GM12892 (cell line): Measurements from ENCODE around the gene HPCA.

Experiments
- POLR2A ChIP-seq: IDR thresholded peaks from 2 replicates; pipeline ENCODE4 v1.6.1; 2011; ENCODE audit warnings: low read depth, low read length, control low read depth
- POLR2AphosphoS5 ChIP-seq: IDR thresholded peaks from 2 replicates; pipeline ENCODE4 v1.6.1; 2011; ENCODE audit warnings: low read depth, low read length, control low read depth
- TAF1 ChIP-seq: IDR thresholded peaks from 2 replicates; pipeline ENCODE4 v1.6.1; 2011; ENCODE audit warnings: low read depth, mild to moderate bottlenecking, control low read depth, low read length, borderline replicate concordance

DNA sequence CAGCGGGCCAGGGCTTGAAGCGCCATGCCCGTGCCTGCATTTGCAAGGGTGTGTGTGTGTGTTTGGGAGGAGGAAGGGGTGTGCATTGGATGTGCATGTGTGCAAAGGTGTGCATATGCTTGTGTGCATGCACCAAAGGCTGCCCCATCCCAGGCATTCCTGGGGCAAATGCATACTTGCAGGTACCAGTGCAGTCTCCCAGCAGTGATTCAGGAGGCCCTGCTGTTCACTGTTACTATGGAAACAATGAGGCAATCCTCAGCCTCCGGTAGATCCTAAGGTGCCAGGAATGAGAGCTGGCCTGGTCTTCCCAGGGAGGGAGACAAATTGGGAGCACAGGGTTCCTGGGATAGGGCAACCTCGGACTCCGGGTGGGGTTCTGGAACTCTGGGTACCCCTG, 8.1 kb upstream of the HPCA start:
- TF ChIP-seq TAF1 (no peak), POLR2AphosphoS5 (no peak), POLR2A (no peak)
